Measurements from ENCODE around the gene SPINT3.

DNA sequence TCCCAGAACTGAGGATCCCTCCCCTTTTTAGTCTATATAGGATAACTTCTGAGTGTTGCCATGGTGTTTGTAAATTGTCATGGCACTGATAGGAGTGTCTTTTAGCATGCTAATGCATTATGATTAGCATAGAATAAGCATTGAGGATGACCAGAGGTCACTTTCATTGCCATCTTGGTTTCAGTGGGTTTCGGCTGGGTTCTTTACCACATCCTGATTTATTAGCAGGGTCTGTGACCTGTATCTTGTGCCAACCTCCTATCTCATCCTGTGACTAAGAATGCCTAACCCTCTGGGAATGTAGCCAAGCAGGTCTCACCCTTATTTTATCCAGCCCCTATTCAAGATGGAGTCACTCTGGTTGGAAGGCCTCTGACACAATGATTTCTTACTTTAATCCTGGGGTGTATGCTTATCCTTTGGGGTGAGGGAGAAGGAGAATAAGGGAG, 26.3 kb downstream of the SPINT3 start:
- TF ChIP-seq CTCF (IDR thresholded peaks at IDR 0.05; ENCODE audit: low read depth, low read length, poor library complexity, severe bottlenecking) (no peak), EZH2phosphoT487 (IDR thresholded peaks at IDR 0.05; ENCODE audit: borderline replicate concordance, low read length) (no peak)

All from DOHH2 (cell line).